Coronary artery (tissue), 2 donors: ENCODE measurements around the gene CLDN16.

Experiments used
- DNase-seq: peaks from one replicate; pipeline ENCODE4 v3.0.0-alpha.2; 2017; ENCODE audit warnings: low spot score
- H3K27ac ChIP-seq, 2 donors: fragments of 200-600 bp; sonication (generic); one replicate each; pipeline ENCODE4 v1.5.1; 2016 to 2019
- H3K4me3 ChIP-seq: fragments of 200-600 bp; sonication (generic); 2 replicates; pipeline ENCODE4 v1.5.1; 2016; ENCODE audit warnings: mild to moderate bottlenecking, moderate library complexity
- CTCF ChIP-seq: fragments of 200-600 bp; sonication (generic); IDR thresholded peaks from one replicate; pipeline ENCODE4 v1.5.1; 2019; ENCODE audit warnings: antibody characterized with exemption

Gene CLDN16

GRCh38 chr3:190387578-190388213, at the start of gene CLDN16:
TSS of gene CLDN16 (plus strand) at chr3:190388163. CDS start at chr3:190388330, 167 bp downstream.
- DNase-seq, result no peak
- no peak for TF ChIP-seq CTCF
- Histone ChIP-seq H3K4me3 (no peak within 1 kb of the TSS), H3K27ac (no peak within 1 kb of the TSS)

GRCh38 chr3:190338717-190339116, 49.2 kb upstream of the CLDN16 start:
- Histone ChIP-seq H3K27ac (no peak overlapping the region), H3K4me3 (no peak overlapping the region)
- TF ChIP-seq CTCF, result no peak
- DNase-seq, result no peak

GRCh38 chr3:190339130-190339529, 48.8 kb upstream of the CLDN16 start:
- Histone ChIP-seq H3K4me3 (no peak overlapping the region), H3K27ac (no peak overlapping the region)
- no peak for DNase-seq
- TF ChIP-seq CTCF, result no peak

GRCh38 chr3:190340071-190340470, 47.9 kb upstream of the CLDN16 start:
- Histone ChIP-seq H3K27ac (no peak overlapping the region), H3K4me3 (no peak overlapping the region)
- no peak for TF ChIP-seq CTCF
- DNase-seq, result no peak

GRCh38 chr3:190345027-190345821, 42.7 kb upstream of the CLDN16 start:
- no peak for TF ChIP-seq CTCF
- Histone ChIP-seq H3K4me3 (no peak overlapping the region), H3K27ac (no peak overlapping the region)
- DNase-seq, result no peak

GRCh38 chr3:190345878-190346277, 42.1 kb upstream of the CLDN16 start:
- TF ChIP-seq CTCF, result no peak
- H3K4me3 ChIP-seq, result no peak overlapping the region
- no peak overlapping the region for H3K27ac ChIP-seq
- no peak for DNase-seq

- Histone ChIP-seq H3K27ac (no peak overlapping the region), H3K4me3 (no peak overlapping the region)
- DNase-seq, result no peak
- no peak for TF ChIP-seq CTCF
Measured at GRCh38 chr3:190346541-190346940, 41.4 kb upstream of the CLDN16 start.
